K562 (cell line): ENCODE data around the gene CRABP2. TPM values are rescaled to one million over a fixed set of nuclear protein-coding genes. Genes with fewer than 3 reads are reported as not detected.

ENCODE experiments used
- CUX1 ChIP-seq: fragments of 200-800 bp; sonication (Bioruptor generic); IDR thresholded peaks from 2 replicates; pipeline ENCODE4 v1.6.1; 2016; ENCODE audit warnings: missing genetic modification characterization, missing compliant biosample characterization
- E4F1 ChIP-seq: fragments of 250-450 bp; sonication (Bioruptor Pico); IDR thresholded peaks from 2 replicates; pipeline ENCODE4 v1.5.0; 2021; ENCODE audit warnings: mild to moderate bottlenecking, borderline replicate concordance
- GABPB1 ChIP-seq: sonication (generic); formaldehyde crosslinking; IDR thresholded peaks from 2 replicates; pipeline ENCODE4 v1.8.0; 2022; ENCODE audit warnings: mild to moderate bottlenecking, missing genetic modification reagents
- GTF2E2 ChIP-seq: fragments of 200-800 bp; sonication (Bioruptor generic); IDR thresholded peaks from 2 replicates; pipeline ENCODE4 v1.6.1; 2016; ENCODE audit warnings: missing genetic modification characterization, missing compliant biosample characterization
- MAFF ChIP-seq: IDR thresholded peaks from 2 replicates; pipeline ENCODE4 v1.6.1; 2012; ENCODE audit warnings: low read length, improper control_type of control experiment
- MEF2D ChIP-seq: conservative IDR thresholded peaks from 2 replicates; pipeline ENCODE4 v1.6.1; 2016; ENCODE audit warnings: low read depth, missing genetic modification characterization, missing compliant biosample characterization
- NONO ChIP-seq, 2 experiments: fragments of 200-400 bp in 1 of 2; fragments of 450-650 bp in 1 of 2; formaldehyde crosslinking in 1 of 2; IDR thresholded peaks; 2 replicates each; pipeline ENCODE4 v1.6.1; 2017; ENCODE audit warnings: low read depth in 2 of 2, mild to moderate bottlenecking in 2 of 2, moderate library complexity in 2 of 2, low read length in 1 of 2
- SIN3A ChIP-seq, 2 experiments: fragments of 150-350 bp in 1 of 2; IDR thresholded peaks; 2 replicates each; pipeline ENCODE4 v1.6.1; 2011 to 2016; ENCODE audit warnings: borderline replicate concordance in 2 of 2, low read depth in 2 of 2, low read length in 2 of 2, mild to moderate bottlenecking in 2 of 2, moderate library complexity in 2 of 2; ENCODE audit not compliant: control insufficient read depth in 1 of 2
- SNAPC5 ChIP-seq: fragments of 250-450 bp; sonication (Bioruptor Pico); IDR thresholded peaks from 2 replicates; pipeline ENCODE4 v1.8.0; 2021; ENCODE audit warnings: moderate library complexity, mild to moderate bottlenecking, inconsistent platforms
- TAF9B ChIP-seq: fragments of 450-650 bp; IDR thresholded peaks from 2 replicates; pipeline ENCODE4 v1.6.1; 2018; ENCODE audit warnings: mild to moderate bottlenecking; ENCODE audit not compliant: partially characterized antibody
- ZFP91 ChIP-seq: sonication (generic); formaldehyde crosslinking; IDR thresholded peaks from 2 replicates; pipeline ENCODE4 v1.8.0; 2022; ENCODE audit warnings: mild to moderate bottlenecking, missing genetic modification reagents
- ZNF395 ChIP-seq: fragments of 200-800 bp; sonication (Bioruptor generic); IDR thresholded peaks from 2 replicates; pipeline ENCODE4 v1.6.1; 2017; ENCODE audit warnings: missing genetic modification characterization, missing compliant biosample characterization
- ZNF589 ChIP-seq: fragments of 200-800 bp; sonication (Bioruptor generic); IDR thresholded peaks from 2 replicates; pipeline ENCODE4 v1.6.1; 2016; ENCODE audit warnings: low read depth, missing genetic modification characterization, missing compliant biosample characterization
- polyA plus RNA-seq, 8 experiments: library from polyadenylated mRNA; depleted of rRNA in 4 of 8; stranded (reverse) in 5 of 8; unstranded in 3 of 8; fragments of >200 nt; fragmentation: Nextera tagmentation in 2 of 8; fragmentation: Illumina TruSeq in 1 of 8; extraction: Ambion mirVana in 2 of 8; extraction: Trizol in 1 of 8; gene quantifications; 2 replicates each; pipeline versions ENCODE4 v1.2.1 to v1.2.3, GENCODE V29; 2011 to 2014; ENCODE audit warnings: inconsistent platforms in 1 of 8, missing spikeins in 1 of 8
- total RNA-seq, 7 experiments: library from RNA; depleted of rRNA in 6 of 7; stranded (reverse); fragments of >200 nt in 6 of 7; fragmentation: Illumina TruSeq in 2 of 7; extraction: Trizol in 2 of 7; gene quantifications; 2 replicates each; pipeline versions ENCODE4 v1.2.1 to v1.2.3, GENCODE V29; 2011 to 2021; ENCODE audit warnings: low replicate concordance in 1 of 7

The CRABP2 gene
- total and polyA plus RNA-seq, 9 of the 15 experiments (the other 6 are each of a cell fraction or from before 2014, with no cell fraction given): 0.30 to 2.5 (median 0.82) TPM

- TF ChIP-seq E4F1 (CRISPR knock-in tag) (no peak), GABPB1 (CRISPR knock-in tag) (peak; percentile 58), ZNF395 (no peak), NONO (IDR thresholded peaks at IDR 0.05; ENCODE audit: low read depth in 2 of 2, low read length in 1 of 2) (no peak), GTF2E2 (tag) (no peak), ZNF589 (peak; percentile 77), CUX1 (CRISPR knock-in tag) (0 out of 2 replicates have a peak, but pooled peaks have one; percentile 31), TAF9B (no peak), MAFF (no peak), MEF2D (tag) (peak; percentile 74), ZFP91 (no peak), SNAPC5 (CRISPR knock-in tag) (no peak), SIN3A (IDR thresholded peaks at IDR 0.05; ENCODE audit: borderline replicate concordance in 2 of 2, control insufficient read depth in 1 of 2, low read depth in 2 of 2, low read length in 2 of 2) (no peak)
These were observed 11.3 kb downstream of the CRABP2 start (continued) for GRCh38 chr1:156693848-156694689.
